Measurements from ENCODE around the gene DUSP12. TPM values are rescaled to one million over a fixed set of nuclear protein-coding genes. Genes with fewer than 3 reads are reported as not detected.

The DUSP12 gene
- total RNA-seq, 2 donors from 2014 or later, result 26.2 to 28.9 TPM

DNA sequence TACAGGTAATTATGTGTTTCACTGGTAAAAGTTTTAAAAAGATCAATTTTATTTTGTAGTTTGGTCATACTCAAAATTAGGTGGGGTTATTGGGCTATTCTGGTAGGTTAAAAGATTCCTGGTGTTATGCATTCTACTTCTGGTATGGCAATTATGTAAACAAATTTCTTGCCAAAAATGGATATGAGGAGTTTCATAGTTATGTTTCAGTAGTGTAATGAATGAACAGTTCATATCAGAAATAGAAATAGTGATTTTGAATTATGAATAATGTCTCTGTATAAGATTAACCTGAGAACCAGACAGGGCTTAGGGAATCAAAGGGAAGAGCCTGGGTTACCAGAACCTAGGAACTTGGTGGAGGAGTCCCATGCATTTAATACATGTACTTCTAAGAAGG lies 32.4 kb downstream of the DUSP12 start:
- Histone ChIP-seq H3K4me1 (ENCODE audit: control insufficient read depth, insufficient read depth, low read length) (no peaks in the 10 kb centered on the region), H3K27ac (ENCODE audit: low read depth, low read length) (no peak overlapping the region), H3K4me3 (ENCODE audit: low read length) (no peak overlapping the region), H3K27me3 (ENCODE audit: control insufficient read depth, insufficient read depth, low read length, poor library complexity, severe bottlenecking) (no peaks in the 10 kb centered on the region), H3K9ac (ENCODE audit: extremely low read depth, low read length, poor library complexity, severe bottlenecking) (no peak overlapping the region), H3K36me3 (ENCODE audit: control insufficient read depth, insufficient read depth, low read length) (peaks cover 20% of the 10 kb centered on the region), H3K9me3 (ENCODE audit: control insufficient read depth, low read length) (no peaks in the 10 kb centered on the region)
- no peak overlapping the region for H3K4me3 Mint-ChIP-seq
- H3K27me3 Mint-ChIP-seq (ENCODE audit: insufficient read depth), result no peaks in the 10 kb centered on the region
- H3K4me1 Mint-ChIP-seq, result peaks cover 3% of the 10 kb centered on the region
- no peak for TF ChIP-seq CTCF (conservative IDR thresholded peaks at IDR 0.05)
- no peaks in the 10 kb centered on the region for H3K9me3 Mint-ChIP-seq
- no peak for DNase-seq
- no peak overlapping the region for H3K27ac Mint-ChIP-seq
- peaks cover 5% of the 10 kb centered on the region for H3K36me3 Mint-ChIP-seq (ENCODE audit: low read depth)

- no peak overlapping the region for H3K27ac Mint-ChIP-seq
- Histone ChIP-seq H3K4me1 (ENCODE audit: control insufficient read depth, insufficient read depth, low read length) (no peaks in the 10 kb centered on the region), H3K9me3 (ENCODE audit: control insufficient read depth, low read length) (no peaks in the 10 kb centered on the region), H3K27ac (ENCODE audit: low read depth, low read length) (no peak overlapping the region), H3K9ac (ENCODE audit: extremely low read depth, low read length, poor library complexity, severe bottlenecking) (no peak overlapping the region), H3K36me3 (ENCODE audit: control insufficient read depth, insufficient read depth, low read length) (peaks cover 20% of the 10 kb centered on the region), H3K27me3 (ENCODE audit: control insufficient read depth, insufficient read depth, low read length, poor library complexity, severe bottlenecking) (no peaks in the 10 kb centered on the region), H3K4me3 (ENCODE audit: low read length) (no peak overlapping the region)
- H3K9me3 Mint-ChIP-seq, result no peaks in the 10 kb centered on the region
- H3K4me3 Mint-ChIP-seq, result no peak overlapping the region
- H3K27me3 Mint-ChIP-seq (ENCODE audit: insufficient read depth), result no peaks in the 10 kb centered on the region
- DNase-seq, result no peak
- peaks cover 3% of the 10 kb centered on the region for H3K4me1 Mint-ChIP-seq
- peaks cover 5% of the 10 kb centered on the region for H3K36me3 Mint-ChIP-seq (ENCODE audit: low read depth)
- TF ChIP-seq CTCF (conservative IDR thresholded peaks at IDR 0.05), result no peak
- 90 to 100% methylated on average over 1 to 4 of the region's 4 CpGs for WGBS, 2 experiments (ENCODE audit: insufficient coverage in 1 of 2, insufficient read length in 1 of 2)
Observed at GRCh38 chr1:161782886-161783285, 33.3 kb downstream of the DUSP12 start.

GRCh38 chr1:161784968-161785367 lies 35.4 kb downstream of the DUSP12 start:
- WGBS, 2 experiments (ENCODE audit: insufficient coverage in 1 of 2, insufficient read length in 1 of 2), result 57 to 94% methylated on average over 1 of the region's 1 CpG
- no peak for TF ChIP-seq CTCF (conservative IDR thresholded peaks at IDR 0.05)
- Mint-ChIP-seq H3K36me3 (ENCODE audit: low read depth) (peaks cover 5% of the 10 kb centered on the region), H3K4me3 (no peak overlapping the region), H3K9me3 (no peaks in the 10 kb centered on the region), H3K27ac (no peak overlapping the region), H3K27me3 (ENCODE audit: insufficient read depth) (no peaks in the 10 kb centered on the region), H3K4me1 (peaks cover 3% of the 10 kb centered on the region)
- H3K27me3 ChIP-seq (ENCODE audit: control insufficient read depth, insufficient read depth, low read length, poor library complexity, severe bottlenecking), result no peaks in the 10 kb centered on the region
- peaks cover 14% of the 10 kb centered on the region for H3K36me3 ChIP-seq (ENCODE audit: control insufficient read depth, insufficient read depth, low read length)
- DNase-seq, result no peak
- no peak overlapping the region for H3K9ac ChIP-seq (ENCODE audit: extremely low read depth, low read length, poor library complexity, severe bottlenecking)
- H3K4me3 ChIP-seq (ENCODE audit: low read length), result no peak overlapping the region
- no peaks in the 10 kb centered on the region for H3K9me3 ChIP-seq (ENCODE audit: control insufficient read depth, low read length)
- H3K27ac ChIP-seq (ENCODE audit: low read depth, low read length), result no peak overlapping the region
- no peaks in the 10 kb centered on the region for H3K4me1 ChIP-seq (ENCODE audit: control insufficient read depth, insufficient read depth, low read length)

Measured in endodermal cell (in vitro differentiated cells).